Measurements from ENCODE around the gene CEACAM1.
A peak's percentile ranks its signal among the peaks of the same experiment; 100 is the strongest.
"Not testable (repeated sequence)": the region's sequence is repeated elsewhere in the genome, so short reads cannot be mapped to it uniquely, and the experiment has no call there.

The CEACAM1 gene

GRCh38 chr19:42473686-42474085 lies 54.6 kb downstream of the CEACAM1 start:
- DNase-seq (ENCODE audit: low spot score) = no peak

- DNase-seq (ENCODE audit: low spot score) = no peak
Measured at GRCh38 chr19:42472402-42473147, 55.7 kb downstream of the CEACAM1 start.

- no peak for DNase-seq (ENCODE audit: low spot score)
Measured at GRCh38 chr19:42471554-42472249, 56.6 kb downstream of the CEACAM1 start.

- no peak for DNase-seq (ENCODE audit: low spot score)
Measured at GRCh38 chr19:42469311-42470235, 58.7 kb downstream of the CEACAM1 start.

GRCh38 chr19:42468273-42468796 lies 59.9 kb downstream of the CEACAM1 start:
- no peak for DNase-seq (ENCODE audit: low spot score)

GRCh38 chr19:42467183-42467760 lies 61.0 kb downstream of the CEACAM1 start:
- peak; percentile 66 for DNase-seq (ENCODE audit: low spot score)

- DNase-seq (ENCODE audit: low spot score) = no peak
Measured at GRCh38 chr19:42466521-42467182, 61.6 kb downstream of the CEACAM1 start.

- DNase-seq (ENCODE audit: low spot score) = peak; percentile 44
Measured at GRCh38 chr19:42465827-42466280, 62.4 kb downstream of the CEACAM1 start.

- peak; percentile 87 for DNase-seq (ENCODE audit: low spot score)
Measured at GRCh38 chr19:42461700-42462324, 66.5 kb downstream of the CEACAM1 start.

- not testable (repeated sequence) for DNase-seq (ENCODE audit: low spot score)
Measured at GRCh38 chr19:42461231-42461630, 67.0 kb downstream of the CEACAM1 start.

- DNase-seq (ENCODE audit: low spot score) = no peak
Measured at GRCh38 chr19:42459926-42460325, 68.4 kb downstream of the CEACAM1 start.
